ENCODE results near the gene NAA10.

The NAA10 gene

DNA sequence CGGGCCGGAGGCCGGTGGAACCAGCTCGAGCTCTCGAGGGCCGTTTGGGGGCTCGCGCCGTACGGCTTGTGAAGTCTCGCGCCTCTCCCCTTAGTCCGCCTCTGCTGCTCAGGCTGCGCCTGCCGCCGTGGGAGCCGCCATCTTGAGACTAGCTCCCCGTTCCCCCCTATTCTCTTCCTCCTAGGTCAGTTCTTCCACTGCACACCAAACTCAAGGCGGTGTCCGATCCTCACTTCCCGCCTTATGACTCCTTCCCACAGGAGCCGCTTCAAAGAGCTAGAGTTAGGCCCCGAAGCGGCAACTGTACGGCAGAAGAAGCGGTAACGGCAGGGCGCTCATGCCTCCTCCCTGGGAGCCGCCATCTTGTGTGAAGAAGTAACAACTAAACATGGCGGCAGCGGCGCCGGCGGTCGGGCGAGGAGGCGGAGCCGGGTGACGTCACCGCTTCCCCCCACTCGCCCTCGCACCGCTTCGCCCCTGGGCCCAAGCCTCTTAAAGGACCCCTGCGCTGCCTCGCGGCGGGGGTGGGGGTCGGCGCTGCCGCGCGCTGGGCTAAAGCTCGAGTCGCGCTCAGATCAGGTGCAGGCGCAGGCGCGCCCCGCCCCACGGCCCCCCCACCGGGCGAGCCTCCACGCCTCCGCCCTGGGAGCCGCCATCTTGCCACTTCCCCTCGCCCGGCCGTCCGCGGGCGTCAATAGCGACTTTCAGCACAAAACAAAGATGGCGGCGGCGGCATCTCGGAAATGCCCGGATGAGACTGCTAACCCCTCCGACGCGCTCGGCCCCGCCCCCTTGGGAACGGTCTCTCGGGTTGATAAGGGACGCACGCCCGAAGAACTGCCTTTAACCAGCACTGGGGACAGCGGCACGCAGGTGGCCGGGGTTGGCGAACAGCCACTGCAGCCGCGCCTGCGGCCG lies 36.9 kb upstream of the NAA10 start, which contains the start of gene HCFC1 (continued):
- TF ChIP-seq, protein P1, sequence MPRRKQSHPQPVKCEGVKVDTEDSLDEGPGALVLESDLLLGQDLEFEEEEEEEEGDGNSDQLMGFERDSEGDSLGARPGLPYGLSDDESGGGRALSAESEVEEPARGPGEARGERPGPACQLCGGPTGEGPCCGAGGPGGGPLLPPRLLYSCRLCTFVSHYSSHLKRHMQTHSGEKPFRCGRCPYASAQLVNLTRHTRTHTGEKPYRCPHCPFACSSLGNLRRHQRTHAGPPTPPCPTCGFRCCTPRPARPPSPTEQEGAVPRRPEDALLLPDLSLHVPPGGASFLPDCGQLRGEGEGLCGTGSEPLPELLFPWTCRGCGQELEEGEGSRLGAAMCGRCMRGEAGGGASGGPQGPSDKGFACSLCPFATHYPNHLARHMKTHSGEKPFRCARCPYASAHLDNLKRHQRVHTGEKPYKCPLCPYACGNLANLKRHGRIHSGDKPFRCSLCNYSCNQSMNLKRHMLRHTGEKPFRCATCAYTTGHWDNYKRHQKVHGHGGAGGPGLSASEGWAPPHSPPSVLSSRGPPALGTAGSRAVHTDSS (tag by site-specific recombination; IDR thresholded peaks at IDR 0.05), result peak; percentile 31
- TF ChIP-seq ZBTB21 (tag by site-specific recombination; IDR thresholded peaks at IDR 0.05) (peak; percentile 74), YY1 (tag by site-specific recombination; IDR thresholded peaks at IDR 0.05) (peak; percentile 99), ZSCAN23 (tag by site-specific recombination; IDR thresholded peaks at IDR 0.05) (no peak), ZNF544 (tag by site-specific recombination; IDR thresholded peaks at IDR 0.05) (no peak), ZNF121 (tag by site-specific recombination; IDR thresholded peaks at IDR 0.05) (peak; percentile 7; the same call in 1 of the 2 replicates), ZNF274 (IDR thresholded peaks at IDR 0.05; ENCODE audit: low read length) (no peak), ZNF274 (tag by site-specific recombination; IDR thresholded peaks at IDR 0.05; ENCODE audit: borderline replicate concordance) (no peak), ZNF324 (tag by site-specific recombination; IDR thresholded peaks at IDR 0.05) (peak; percentile 79), ZNF791 (tag by site-specific recombination; IDR thresholded peaks at IDR 0.05) (no peak), ZNF140 (tag by site-specific recombination; IDR thresholded peaks at IDR 0.05) (no peak), ZNF600 (tag by site-specific recombination; IDR thresholded peaks at IDR 0.05) (no peak), ZBTB8A (tag by site-specific recombination; IDR thresholded peaks at IDR 0.05) (peak; percentile 98), ZNF654 (tag by site-specific recombination; IDR thresholded peaks at IDR 0.05; ENCODE audit: low read depth) (no peak), HOXA7 (CRISPR knock-in tag; IDR thresholded peaks at IDR 0.05; ENCODE audit: borderline replicate concordance) (no peak), ZNF16 (tag by site-specific recombination; IDR thresholded peaks at IDR 0.05; ENCODE audit: low read depth) (no peak), ZNF311 (tag by site-specific recombination; IDR thresholded peaks at IDR 0.05; ENCODE audit: borderline replicate concordance) (no peak), ZNF211 (tag by site-specific recombination; IDR thresholded peaks at IDR 0.05; ENCODE audit: low read depth) (no peak), ZNF404 (tag by site-specific recombination; IDR thresholded peaks at IDR 0.05) (no peak), KLF1 (tag by site-specific recombination; IDR thresholded peaks at IDR 0.05) (peak; percentile 84), ZNF302 (tag by site-specific recombination; IDR thresholded peaks at IDR 0.05; ENCODE audit: low read depth) (no peak)
- TF ChIP-seq, protein P2, sequence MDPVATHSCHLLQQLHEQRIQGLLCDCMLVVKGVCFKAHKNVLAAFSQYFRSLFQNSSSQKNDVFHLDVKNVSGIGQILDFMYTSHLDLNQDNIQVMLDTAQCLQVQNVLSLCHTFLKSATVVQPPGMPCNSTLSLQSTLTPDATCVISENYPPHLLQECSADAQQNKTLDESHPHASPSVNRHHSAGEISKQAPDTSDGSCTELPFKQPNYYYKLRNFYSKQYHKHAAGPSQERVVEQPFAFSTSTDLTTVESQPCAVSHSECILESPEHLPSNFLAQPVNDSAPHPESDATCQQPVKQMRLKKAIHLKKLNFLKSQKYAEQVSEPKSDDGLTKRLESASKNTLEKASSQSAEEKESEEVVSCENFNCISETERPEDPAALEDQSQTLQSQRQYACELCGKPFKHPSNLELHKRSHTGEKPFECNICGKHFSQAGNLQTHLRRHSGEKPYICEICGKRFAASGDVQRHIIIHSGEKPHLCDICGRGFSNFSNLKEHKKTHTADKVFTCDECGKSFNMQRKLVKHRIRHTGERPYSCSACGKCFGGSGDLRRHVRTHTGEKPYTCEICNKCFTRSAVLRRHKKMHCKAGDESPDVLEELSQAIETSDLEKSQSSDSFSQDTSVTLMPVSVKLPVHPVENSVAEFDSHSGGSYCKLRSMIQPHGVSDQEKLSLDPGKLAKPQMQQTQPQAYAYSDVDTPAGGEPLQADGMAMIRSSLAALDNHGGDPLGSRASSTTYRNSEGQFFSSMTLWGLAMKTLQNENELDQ (tag by site-specific recombination; IDR thresholded peaks at IDR 0.05; ENCODE audit: low read depth), result no peak
- TF ChIP-seq, protein P3, sequence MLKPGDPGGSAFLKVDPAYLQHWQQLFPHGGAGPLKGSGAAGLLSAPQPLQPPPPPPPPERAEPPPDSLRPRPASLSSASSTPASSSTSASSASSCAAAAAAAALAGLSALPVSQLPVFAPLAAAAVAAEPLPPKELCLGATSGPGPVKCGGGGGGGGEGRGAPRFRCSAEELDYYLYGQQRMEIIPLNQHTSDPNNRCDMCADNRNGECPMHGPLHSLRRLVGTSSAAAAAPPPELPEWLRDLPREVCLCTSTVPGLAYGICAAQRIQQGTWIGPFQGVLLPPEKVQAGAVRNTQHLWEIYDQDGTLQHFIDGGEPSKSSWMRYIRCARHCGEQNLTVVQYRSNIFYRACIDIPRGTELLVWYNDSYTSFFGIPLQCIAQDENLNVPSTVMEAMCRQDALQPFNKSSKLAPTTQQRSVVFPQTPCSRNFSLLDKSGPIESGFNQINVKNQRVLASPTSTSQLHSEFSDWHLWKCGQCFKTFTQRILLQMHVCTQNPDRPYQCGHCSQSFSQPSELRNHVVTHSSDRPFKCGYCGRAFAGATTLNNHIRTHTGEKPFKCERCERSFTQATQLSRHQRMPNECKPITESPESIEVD (tag by site-specific recombination; IDR thresholded peaks at IDR 0.05), result 0 out of 2 replicates have a peak, but pooled peaks have one; percentile 41
- TF ChIP-seq, protein P4, sequence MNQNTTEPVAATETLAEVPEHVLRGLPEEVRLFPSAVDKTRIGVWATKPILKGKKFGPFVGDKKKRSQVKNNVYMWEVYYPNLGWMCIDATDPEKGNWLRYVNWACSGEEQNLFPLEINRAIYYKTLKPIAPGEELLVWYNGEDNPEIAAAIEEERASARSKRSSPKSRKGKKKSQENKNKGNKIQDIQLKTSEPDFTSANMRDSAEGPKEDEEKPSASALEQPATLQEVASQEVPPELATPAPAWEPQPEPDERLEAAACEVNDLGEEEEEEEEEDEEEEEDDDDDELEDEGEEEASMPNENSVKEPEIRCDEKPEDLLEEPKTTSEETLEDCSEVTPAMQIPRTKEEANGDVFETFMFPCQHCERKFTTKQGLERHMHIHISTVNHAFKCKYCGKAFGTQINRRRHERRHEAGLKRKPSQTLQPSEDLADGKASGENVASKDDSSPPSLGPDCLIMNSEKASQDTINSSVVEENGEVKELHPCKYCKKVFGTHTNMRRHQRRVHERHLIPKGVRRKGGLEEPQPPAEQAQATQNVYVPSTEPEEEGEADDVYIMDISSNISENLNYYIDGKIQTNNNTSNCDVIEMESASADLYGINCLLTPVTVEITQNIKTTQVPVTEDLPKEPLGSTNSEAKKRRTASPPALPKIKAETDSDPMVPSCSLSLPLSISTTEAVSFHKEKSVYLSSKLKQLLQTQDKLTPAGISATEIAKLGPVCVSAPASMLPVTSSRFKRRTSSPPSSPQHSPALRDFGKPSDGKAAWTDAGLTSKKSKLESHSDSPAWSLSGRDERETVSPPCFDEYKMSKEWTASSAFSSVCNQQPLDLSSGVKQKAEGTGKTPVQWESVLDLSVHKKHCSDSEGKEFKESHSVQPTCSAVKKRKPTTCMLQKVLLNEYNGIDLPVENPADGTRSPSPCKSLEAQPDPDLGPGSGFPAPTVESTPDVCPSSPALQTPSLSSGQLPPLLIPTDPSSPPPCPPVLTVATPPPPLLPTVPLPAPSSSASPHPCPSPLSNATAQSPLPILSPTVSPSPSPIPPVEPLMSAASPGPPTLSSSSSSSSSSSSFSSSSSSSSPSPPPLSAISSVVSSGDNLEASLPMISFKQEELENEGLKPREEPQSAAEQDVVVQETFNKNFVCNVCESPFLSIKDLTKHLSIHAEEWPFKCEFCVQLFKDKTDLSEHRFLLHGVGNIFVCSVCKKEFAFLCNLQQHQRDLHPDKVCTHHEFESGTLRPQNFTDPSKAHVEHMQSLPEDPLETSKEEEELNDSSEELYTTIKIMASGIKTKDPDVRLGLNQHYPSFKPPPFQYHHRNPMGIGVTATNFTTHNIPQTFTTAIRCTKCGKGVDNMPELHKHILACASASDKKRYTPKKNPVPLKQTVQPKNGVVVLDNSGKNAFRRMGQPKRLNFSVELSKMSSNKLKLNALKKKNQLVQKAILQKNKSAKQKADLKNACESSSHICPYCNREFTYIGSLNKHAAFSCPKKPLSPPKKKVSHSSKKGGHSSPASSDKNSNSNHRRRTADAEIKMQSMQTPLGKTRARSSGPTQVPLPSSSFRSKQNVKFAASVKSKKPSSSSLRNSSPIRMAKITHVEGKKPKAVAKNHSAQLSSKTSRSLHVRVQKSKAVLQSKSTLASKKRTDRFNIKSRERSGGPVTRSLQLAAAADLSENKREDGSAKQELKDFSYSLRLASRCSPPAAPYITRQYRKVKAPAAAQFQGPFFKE (tag by site-specific recombination; IDR thresholded peaks at IDR 0.05; ENCODE audit: borderline replicate concordance), result no peak
- TF ChIP-seq, protein P5, sequence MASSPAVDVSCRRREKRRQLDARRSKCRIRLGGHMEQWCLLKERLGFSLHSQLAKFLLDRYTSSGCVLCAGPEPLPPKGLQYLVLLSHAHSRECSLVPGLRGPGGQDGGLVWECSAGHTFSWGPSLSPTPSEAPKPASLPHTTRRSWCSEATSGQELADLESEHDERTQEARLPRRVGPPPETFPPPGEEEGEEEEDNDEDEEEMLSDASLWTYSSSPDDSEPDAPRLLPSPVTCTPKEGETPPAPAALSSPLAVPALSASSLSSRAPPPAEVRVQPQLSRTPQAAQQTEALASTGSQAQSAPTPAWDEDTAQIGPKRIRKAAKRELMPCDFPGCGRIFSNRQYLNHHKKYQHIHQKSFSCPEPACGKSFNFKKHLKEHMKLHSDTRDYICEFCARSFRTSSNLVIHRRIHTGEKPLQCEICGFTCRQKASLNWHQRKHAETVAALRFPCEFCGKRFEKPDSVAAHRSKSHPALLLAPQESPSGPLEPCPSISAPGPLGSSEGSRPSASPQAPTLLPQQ (tag by site-specific recombination; IDR thresholded peaks at IDR 0.05), result peak; percentile 96
